H9 (cell line): ENCODE measurements around the gene MAML1. TPM values are rescaled to one million over a fixed set of nuclear protein-coding genes. Genes with fewer than 3 reads are reported as not detected.
A peak's percentile ranks its signal among the peaks of the same experiment; 100 is the strongest.

ENCODE experiments used
- DNase-seq: peaks from one replicate; pipeline ENCODE4 v3.0.0-alpha.2; 2017
- H2AFZ ChIP-seq: one replicate; pipeline ENCODE4 v1.6.1; 2013; ENCODE audit warnings: mild to moderate bottlenecking, low read length, control low read depth, moderate library complexity
- H2AK5ac ChIP-seq: 2 replicates; pipeline ENCODE4 v1.6.1; 2013; ENCODE audit warnings: low read length, control low read depth, mixed read lengths; ENCODE audit not compliant: insufficient read length
- H2BK120ac ChIP-seq: one replicate; pipeline ENCODE4 v1.6.1; 2013; ENCODE audit warnings: low read depth, mild to moderate bottlenecking, low read length, control low read depth, inconsistent platforms; ENCODE audit not compliant: poor library complexity, severe bottlenecking
- H2BK12ac ChIP-seq: 2 replicates; pipeline ENCODE4 v1.6.1; 2013; ENCODE audit warnings: low read length, control low read depth, mixed read lengths, low read depth; ENCODE audit not compliant: insufficient read length
- H2BK15ac ChIP-seq: 2 replicates; pipeline ENCODE4 v1.6.1; 2013; ENCODE audit warnings: low read depth, low read length, control low read depth
- H2BK20ac ChIP-seq: one replicate; pipeline ENCODE4 v1.6.1; 2013; ENCODE audit warnings: low read depth, mild to moderate bottlenecking, low read length, control low read depth, inconsistent platforms; ENCODE audit not compliant: poor library complexity, severe bottlenecking
- H2BK5ac ChIP-seq: 2 replicates; pipeline ENCODE4 v1.6.1; 2013; ENCODE audit warnings: low read length, control low read depth, mixed read lengths; ENCODE audit not compliant: insufficient read length
- H3K14ac ChIP-seq: 2 replicates; pipeline ENCODE4 v1.6.1; 2013; ENCODE audit warnings: low read length, control low read depth; ENCODE audit not compliant: insufficient read depth
- H3K18ac ChIP-seq: 2 replicates; pipeline ENCODE4 v1.6.1; 2013; ENCODE audit warnings: low read depth, mild to moderate bottlenecking, mixed read lengths, low read length, control low read depth; ENCODE audit not compliant: insufficient read length
- H3K23ac ChIP-seq: 2 replicates; pipeline ENCODE4 v1.6.1; 2013; ENCODE audit warnings: low read length, control low read depth, mixed read lengths, low read depth; ENCODE audit not compliant: insufficient read length
- H3K23me2 ChIP-seq: 2 replicates; pipeline ENCODE4 v1.6.1; 2013; ENCODE audit warnings: low read depth, mild to moderate bottlenecking, mixed read lengths, low read length, control low read depth; ENCODE audit not compliant: insufficient read length, poor library complexity, severe bottlenecking
- H3K27ac ChIP-seq: 2 replicates; pipeline ENCODE4 v1.5.1; 2013; ENCODE audit warnings: low read length, control low read depth, mixed read lengths, low read depth; ENCODE audit not compliant: insufficient read length
- H3K27me3 ChIP-seq: 2 replicates; pipeline ENCODE4 v1.6.1; 2013; ENCODE audit warnings: low read length, control low read depth, inconsistent platforms; ENCODE audit not compliant: insufficient read depth
- H3K4ac ChIP-seq: 2 replicates; pipeline ENCODE4 v1.6.1; 2013; ENCODE audit warnings: low read depth, mild to moderate bottlenecking, control low read depth, inconsistent platforms, low read length, moderate library complexity
- H3K4me1 ChIP-seq: 2 replicates; pipeline ENCODE4 v1.6.1; 2013; ENCODE audit warnings: low read length, control low read depth, inconsistent platforms; ENCODE audit not compliant: insufficient read depth
- H3K4me2 ChIP-seq: 2 replicates; pipeline ENCODE4 v1.6.1; 2013; ENCODE audit warnings: low read length, control low read depth, mixed read lengths; ENCODE audit not compliant: insufficient read length, insufficient read depth
- H3K56ac ChIP-seq: 2 replicates; pipeline ENCODE4 v1.6.1; 2013; ENCODE audit warnings: low read depth, mild to moderate bottlenecking, mixed read lengths, low read length, control low read depth; ENCODE audit not compliant: insufficient read length
- H3K79me1 ChIP-seq: 2 replicates; pipeline ENCODE4 v1.6.1; 2013; ENCODE audit warnings: low read depth, mild to moderate bottlenecking, moderate library complexity, low read length, control low read depth, inconsistent platforms; ENCODE audit not compliant: insufficient read depth, poor library complexity, severe bottlenecking
- H3K79me2 ChIP-seq: 2 replicates; pipeline ENCODE4 v1.6.1; 2013; ENCODE audit warnings: low read length, control low read depth, inconsistent platforms; ENCODE audit not compliant: insufficient read depth
- H3K9ac ChIP-seq: 2 replicates; pipeline ENCODE4 v1.6.1; 2013; ENCODE audit warnings: low read length, control low read depth, mixed read lengths; ENCODE audit not compliant: insufficient read length; ENCODE audit errors: extremely low read depth
- H3K9me3 ChIP-seq: one replicate; pipeline ENCODE4 v1.6.1; 2013; ENCODE audit warnings: low read depth, low read length, inconsistent platforms; ENCODE audit not compliant: control insufficient read depth
- H3T11ph ChIP-seq: one replicate; pipeline ENCODE4 v1.6.1; 2013; ENCODE audit warnings: mild to moderate bottlenecking, low read length, control low read depth, inconsistent platforms
- H4K20me1 ChIP-seq: one replicate; pipeline ENCODE4 v1.6.1; 2013; ENCODE audit not compliant: control insufficient read depth, insufficient read length, insufficient read depth
- H4K5ac ChIP-seq: 2 replicates; pipeline ENCODE4 v1.6.1; 2013; ENCODE audit warnings: low read depth, mild to moderate bottlenecking, mixed read lengths, low read length, control low read depth; ENCODE audit not compliant: insufficient read length
- H4K8ac ChIP-seq: replicated peaks from 2 replicates; pipeline ENCODE4 v1.6.1; 2013; ENCODE audit warnings: low read length, control low read depth, mixed read lengths, low read depth; ENCODE audit not compliant: insufficient read length
- H4K91ac ChIP-seq: 2 replicates; pipeline ENCODE4 v1.6.1; 2013; ENCODE audit warnings: low read depth, mild to moderate bottlenecking, moderate library complexity, mixed read lengths, low read length, control low read depth; ENCODE audit not compliant: insufficient read length
- H3K27ac Mint-ChIP-seq, 3 experiments: 2 replicates in 2 of 3; 3 replicates in 1 of 3; pipeline ENCODE4 v1.8.0; 2020 to 2021; ENCODE audit warnings: mixed read lengths in 3 of 3, mild to moderate bottlenecking in 1 of 3, moderate library complexity in 1 of 3
- H3K27me3 Mint-ChIP-seq: 2 replicates; pipeline ENCODE4 v1.8.0; 2021; ENCODE audit warnings: low read depth, mild to moderate bottlenecking, moderate library complexity, mixed read lengths
- H3K36me3 Mint-ChIP-seq, 3 experiments: 2 replicates in 2 of 3; 3 replicates in 1 of 3; pipeline ENCODE4 v1.8.0; 2020 to 2021; ENCODE audit warnings: low read depth in 3 of 3, mixed read lengths in 3 of 3; ENCODE audit not compliant: insufficient read depth in 1 of 3
- H3K4me1 Mint-ChIP-seq, 2 experiments: 2 replicates each; pipeline ENCODE4 v1.8.0; 2020; ENCODE audit warnings: mixed read lengths in 2 of 2
- H3K4me3 Mint-ChIP-seq, 2 experiments: 2 replicates in 1 of 2; 3 replicates in 1 of 2; pipeline ENCODE4 v1.8.0; 2020 to 2021; ENCODE audit warnings: mild to moderate bottlenecking in 2 of 2, mixed read lengths in 2 of 2, moderate library complexity in 1 of 2
- H3K9me3 Mint-ChIP-seq, 2 experiments: 2 replicates in 1 of 2; 3 replicates in 1 of 2; pipeline ENCODE4 v1.8.0; 2020; ENCODE audit warnings: mild to moderate bottlenecking in 2 of 2, mixed read lengths in 2 of 2, moderate library complexity in 1 of 2
- CTCF ChIP-seq: fragments of 200-600 bp; sonication (generic); conservative IDR thresholded peaks from 3 replicates; pipeline ENCODE4 v1.8.0; 2021; ENCODE audit warnings: antibody characterized with exemption, mild to moderate bottlenecking
- WGBS: extraction: QIAGEN DNeasy Blood & Tissue Kit; methylation state at CpG from one replicate; pipeline ENCODE4 v1.1.7; 2013; ENCODE audit warnings: missing lambda C conversion rate, low lambda C conversion rate, mixed read lengths; ENCODE audit not compliant: insufficient read length; ENCODE audit errors: extremely low coverage; 5-methylcytosine and 5-hydroxymethylcytosine counted together
- total RNA-seq: library from RNA; stranded (reverse); gene quantifications from 2 replicates; pipeline ENCODE4 v1.2.1, GENCODE V29; 2021

The MAML1 gene
- total RNA-seq, 1 experiment from 2014 or later = 50.8 TPM

- Histone ChIP-seq H3K56ac (no peak overlapping the region), H4K8ac (no peak overlapping the region), H2AK5ac (no peak overlapping the region), H3T11ph (no peak overlapping the region), H4K20me1 (no peaks in the 10 kb centered on the region), H3K18ac (no peak overlapping the region), H3K4me1 (no peaks in the 10 kb centered on the region), H4K5ac (no peak overlapping the region), H2BK20ac (no peak overlapping the region), H2AFZ (no peak overlapping the region), H3K14ac (no peak overlapping the region), H3K9ac (no peak overlapping the region), H3K4me2 (peak overlapping the region; percentile 48), H2BK5ac (no peak overlapping the region), H2BK12ac (no peak overlapping the region), H3K27ac (no peak overlapping the region), H3K9me3 (no peaks in the 10 kb centered on the region), H3K27me3 (no peaks in the 10 kb centered on the region), H3K79me2 (no peaks in the 10 kb centered on the region), H2BK120ac (no peak overlapping the region), H2BK15ac (no peak overlapping the region), H3K23ac (no peak overlapping the region), H4K91ac (no peak overlapping the region), H3K4ac (no peak overlapping the region), H3K23me2 (peaks cover 3% of the 10 kb centered on the region), H3K79me1 (no peaks in the 10 kb centered on the region)
- 0 out of 7 replicates have a peak overlapping the region, but pooled peaks of 1 of the 3 experiments have one; percentile 3 for H3K27ac Mint-ChIP-seq
- no CpG with 5 or more reads among the region's 21 CpGs for WGBS
- H3K9me3 Mint-ChIP-seq = no peaks in the 10 kb centered on the region
- TF ChIP-seq CTCF = no peak
- peaks cover 21 to 26% of the 10 kb centered on the region in 2 experiments for H3K4me1 Mint-ChIP-seq
- no peak for DNase-seq
- H3K27me3 Mint-ChIP-seq = peaks cover 7% of the 10 kb centered on the region
- peaks cover 21 to 42% (median 35%) of the 10 kb centered on the region in 3 experiments; a peak in 6 of 7 replicates for H3K36me3 Mint-ChIP-seq
- peak overlapping the region; percentile 67 to 79 for H3K4me3 Mint-ChIP-seq
Measured at GRCh38 chr5:179796877-179797608, 64.4 kb downstream of the MAML1 start.
